ENCODE results near the gene FOXN1.
"Not testable (repeated sequence)": the region's sequence is repeated elsewhere in the genome, so short reads cannot be mapped to it uniquely, and the experiment has no call there.

Gene FOXN1, protein sequence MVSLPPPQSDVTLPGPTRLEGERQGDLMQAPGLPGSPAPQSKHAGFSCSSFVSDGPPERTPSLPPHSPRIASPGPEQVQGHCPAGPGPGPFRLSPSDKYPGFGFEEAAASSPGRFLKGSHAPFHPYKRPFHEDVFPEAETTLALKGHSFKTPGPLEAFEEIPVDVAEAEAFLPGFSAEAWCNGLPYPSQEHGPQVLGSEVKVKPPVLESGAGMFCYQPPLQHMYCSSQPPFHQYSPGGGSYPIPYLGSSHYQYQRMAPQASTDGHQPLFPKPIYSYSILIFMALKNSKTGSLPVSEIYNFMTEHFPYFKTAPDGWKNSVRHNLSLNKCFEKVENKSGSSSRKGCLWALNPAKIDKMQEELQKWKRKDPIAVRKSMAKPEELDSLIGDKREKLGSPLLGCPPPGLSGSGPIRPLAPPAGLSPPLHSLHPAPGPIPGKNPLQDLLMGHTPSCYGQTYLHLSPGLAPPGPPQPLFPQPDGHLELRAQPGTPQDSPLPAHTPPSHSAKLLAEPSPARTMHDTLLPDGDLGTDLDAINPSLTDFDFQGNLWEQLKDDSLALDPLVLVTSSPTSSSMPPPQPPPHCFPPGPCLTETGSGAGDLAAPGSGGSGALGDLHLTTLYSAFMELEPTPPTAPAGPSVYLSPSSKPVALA

GRCh38 chr17:28505986-28506665, at the start of gene FOXN1:
FOXN1 (plus strand) TSS chr17:28506348; CDS start chr17:28523970, 17,622 bp downstream.
- Mint-ChIP-seq H3K36me3 (no peaks in the 10 kb centered on the region), H3K4me1 (ENCODE audit: low read depth) (no peaks in the 10 kb centered on the region), H3K4me3 (no peak within 1 kb of the TSS), H3K27me3 (peaks cover 8% of the 10 kb centered on the region), H3K27ac (no peak within 1 kb of the TSS), H3K9me3 (ENCODE audit: low read depth) (no peaks in the 10 kb centered on the region)

- Mint-ChIP-seq H3K4me1 (ENCODE audit: low read depth) (no peaks in the 10 kb centered on the region), H3K9me3 (ENCODE audit: low read depth) (no peaks in the 10 kb centered on the region), H3K27me3 (no peaks in the 10 kb centered on the region), H3K36me3 (no peaks in the 10 kb centered on the region), H3K27ac (no peak overlapping the region), H3K4me3 (no peak overlapping the region)
Measured at GRCh38 chr17:28457890-28458289, 48.3 kb upstream of the FOXN1 start.

DNA sequence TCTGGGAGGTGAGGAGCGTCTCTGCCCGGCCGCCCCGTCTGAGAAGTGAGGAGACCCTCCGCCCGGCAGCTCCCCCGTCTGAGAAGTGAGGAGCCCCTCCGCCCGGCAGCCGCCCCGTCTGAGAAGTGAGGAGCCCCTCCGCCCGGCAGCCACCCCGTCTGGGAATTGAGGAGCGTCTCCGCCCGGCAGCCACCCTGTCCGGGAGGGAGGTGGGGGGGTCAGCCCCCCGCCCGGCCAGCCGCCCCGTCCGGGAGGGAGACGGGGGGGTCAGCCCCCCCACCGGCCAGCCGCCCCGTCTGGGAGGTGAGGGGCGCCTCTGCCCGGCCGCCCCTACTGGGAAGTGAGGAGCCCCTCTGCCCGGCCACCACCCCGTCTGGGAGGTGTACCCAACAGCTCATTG, 47.3 kb upstream of the FOXN1 start:
- H3K27ac Mint-ChIP-seq; H3K36me3 Mint-ChIP-seq; H3K4me3 Mint-ChIP-seq; H3K9me3 Mint-ChIP-seq (ENCODE audit: low read depth); H3K4me1 Mint-ChIP-seq (ENCODE audit: low read depth); H3K27me3 Mint-ChIP-seq: not testable (repeated sequence)

DNA sequence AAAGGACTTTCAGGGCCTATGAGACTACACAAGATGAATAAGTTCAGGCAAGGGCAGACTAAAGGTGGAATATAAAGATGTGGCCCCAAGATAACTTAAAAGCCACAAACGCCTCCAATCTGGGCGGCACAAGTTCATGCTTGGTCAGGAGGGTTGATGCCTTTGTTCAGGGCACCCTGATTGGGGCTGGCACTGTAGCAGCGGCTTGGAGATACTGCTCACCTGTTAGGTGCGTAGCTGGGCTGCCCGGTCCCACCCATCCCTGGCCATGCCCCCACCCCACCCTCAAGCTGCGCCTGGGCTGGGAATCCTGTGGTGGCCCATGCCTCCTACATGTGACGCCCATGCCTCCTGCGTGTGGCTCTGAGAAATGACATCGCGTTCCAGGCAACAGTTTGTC, 45.2 kb upstream of the FOXN1 start:
- no peaks in the 10 kb centered on the region for H3K36me3 Mint-ChIP-seq
- H3K27ac Mint-ChIP-seq = no peak overlapping the region
- no peaks in the 10 kb centered on the region for H3K9me3 Mint-ChIP-seq (ENCODE audit: low read depth)
- no peaks in the 10 kb centered on the region for H3K27me3 Mint-ChIP-seq
- H3K4me1 Mint-ChIP-seq (ENCODE audit: low read depth) = no peaks in the 10 kb centered on the region
- H3K4me3 Mint-ChIP-seq = no peak overlapping the region

DNA sequence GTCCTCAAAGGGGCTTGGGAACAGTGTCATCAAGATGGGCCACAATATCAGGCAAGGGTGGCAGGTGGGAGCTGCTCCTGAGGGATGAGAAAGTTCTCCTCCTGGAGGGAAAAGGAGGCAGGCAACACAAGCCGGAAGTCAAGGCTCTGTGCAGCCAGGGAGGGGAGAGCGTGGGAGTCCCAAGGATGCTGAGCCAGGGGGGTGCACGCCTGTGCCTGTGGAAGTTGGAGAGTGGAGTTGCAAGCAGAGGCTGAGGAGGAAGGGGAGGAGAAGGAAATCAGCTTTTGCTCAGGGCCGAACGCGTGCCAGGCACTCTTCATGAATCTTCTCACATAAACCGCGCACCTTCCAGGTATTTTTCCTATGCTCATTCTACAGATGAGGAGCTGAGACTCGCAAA, 40.1 kb upstream of the FOXN1 start:
- Mint-ChIP-seq H3K4me3 (no peak overlapping the region), H3K27me3 (no peaks in the 10 kb centered on the region), H3K9me3 (ENCODE audit: low read depth) (no peaks in the 10 kb centered on the region), H3K27ac (no peak overlapping the region), H3K4me1 (ENCODE audit: low read depth) (peaks cover 8% of the 10 kb centered on the region), H3K36me3 (no peaks in the 10 kb centered on the region)

DNA sequence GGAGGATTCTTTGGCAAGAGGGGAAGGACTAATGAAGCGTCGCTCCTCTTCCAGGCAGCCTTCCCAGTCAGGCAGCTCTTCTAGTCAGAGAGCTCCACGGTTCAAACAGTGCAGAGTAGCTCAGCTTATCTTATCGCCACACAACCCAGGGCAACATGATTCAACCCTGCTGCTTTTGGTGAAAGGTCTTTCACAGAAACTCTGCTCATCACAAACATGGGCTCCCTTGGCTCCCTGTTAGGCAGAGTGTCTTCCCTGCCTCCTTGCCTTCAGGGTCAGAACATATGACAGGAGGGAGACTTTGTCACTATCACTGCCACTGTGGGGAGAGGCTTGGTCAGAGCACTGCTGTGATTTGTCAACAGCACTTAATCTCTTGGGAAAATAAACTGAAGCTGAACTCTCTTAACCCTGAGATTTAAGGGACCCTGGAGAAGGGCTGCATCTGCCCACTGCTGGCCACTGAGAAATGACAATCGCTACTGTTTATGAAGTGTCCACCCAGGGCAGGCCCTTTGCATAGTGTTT, 39.6 kb upstream of the FOXN1 start:
- no peaks in the 10 kb centered on the region for H3K9me3 Mint-ChIP-seq (ENCODE audit: low read depth)
- no peak overlapping the region for H3K27ac Mint-ChIP-seq
- no peak overlapping the region for H3K4me3 Mint-ChIP-seq
- peaks cover 8% of the 10 kb centered on the region for H3K4me1 Mint-ChIP-seq (ENCODE audit: low read depth)
- no peaks in the 10 kb centered on the region for H3K36me3 Mint-ChIP-seq
- H3K27me3 Mint-ChIP-seq = no peaks in the 10 kb centered on the region

GRCh38 chr17:28467456-28468025, 38.6 kb upstream of the FOXN1 start:
- Mint-ChIP-seq H3K4me3 (no peak overlapping the region), H3K9me3 (ENCODE audit: low read depth) (no peaks in the 10 kb centered on the region), H3K36me3 (no peaks in the 10 kb centered on the region), H3K27me3 (no peaks in the 10 kb centered on the region), H3K4me1 (ENCODE audit: low read depth) (peaks cover 8% of the 10 kb centered on the region), H3K27ac (no peak overlapping the region)

DNA sequence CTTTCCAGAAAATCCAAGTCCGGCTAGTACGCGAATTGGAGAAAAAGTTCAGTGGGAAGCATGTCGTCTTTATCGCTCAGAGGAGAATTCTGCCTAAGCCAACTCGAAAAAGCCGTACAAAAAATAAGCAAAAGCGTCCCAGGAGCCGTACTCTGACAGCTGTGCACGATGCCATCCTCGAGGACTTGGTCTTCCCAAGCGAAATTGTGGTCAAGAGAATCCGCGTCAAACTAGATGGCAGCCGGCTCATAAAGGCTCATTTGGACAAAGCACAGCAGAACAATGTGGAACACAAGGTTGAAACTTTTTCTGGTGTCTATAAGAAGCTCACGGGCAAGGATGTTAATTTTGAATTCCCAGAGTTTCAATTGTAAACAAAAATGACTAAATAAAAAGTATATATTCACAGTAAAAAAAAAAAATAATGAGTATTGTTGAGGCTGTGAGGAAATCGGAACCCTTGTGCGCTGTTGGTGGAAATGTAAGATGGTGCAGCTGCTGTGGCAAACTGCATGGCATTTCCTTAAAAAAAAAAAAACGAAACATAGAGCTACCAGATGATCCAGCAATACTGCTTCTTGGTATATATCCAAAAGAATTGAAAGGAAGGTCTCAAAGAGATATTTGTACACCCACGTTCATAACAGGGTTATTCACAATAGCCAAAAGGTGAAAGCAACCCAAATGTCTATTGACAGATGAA, 38.0 kb upstream of the FOXN1 start:
- not testable (repeated sequence) for H3K4me3 Mint-ChIP-seq; H3K4me1 Mint-ChIP-seq (ENCODE audit: low read depth); H3K27me3 Mint-ChIP-seq; H3K9me3 Mint-ChIP-seq (ENCODE audit: low read depth); H3K36me3 Mint-ChIP-seq; H3K27ac Mint-ChIP-seq

- Mint-ChIP-seq H3K27ac (no peak overlapping the region), H3K36me3 (no peaks in the 10 kb centered on the region), H3K4me3 (no peak overlapping the region), H3K27me3 (no peaks in the 10 kb centered on the region), H3K4me1 (ENCODE audit: low read depth) (peaks cover 8% of the 10 kb centered on the region), H3K9me3 (ENCODE audit: low read depth) (no peaks in the 10 kb centered on the region)
Measured at GRCh38 chr17:28468781-28469180, 37.4 kb upstream of the FOXN1 start.

DNA sequence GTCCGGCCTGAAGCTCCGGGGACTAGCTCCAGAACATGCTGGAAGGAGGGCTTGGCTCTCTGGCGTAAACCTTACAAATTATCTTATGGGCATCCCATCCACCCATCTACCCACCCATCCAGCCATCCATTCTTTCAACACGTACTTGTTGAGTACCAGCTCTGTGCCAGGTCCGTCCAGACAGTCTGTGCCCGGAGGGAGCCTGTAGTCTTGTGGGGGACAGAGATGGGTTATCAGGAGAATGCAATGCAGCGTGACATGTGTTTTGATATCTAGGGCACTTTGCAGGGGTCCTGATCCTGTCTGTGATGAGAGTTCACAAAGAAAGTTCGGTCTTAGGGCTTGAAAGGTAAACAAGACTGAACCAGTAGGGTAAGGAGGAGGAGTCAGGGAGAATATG, 36.8 kb upstream of the FOXN1 start:
- Mint-ChIP-seq H3K9me3 (ENCODE audit: low read depth) (no peaks in the 10 kb centered on the region), H3K36me3 (no peaks in the 10 kb centered on the region), H3K27me3 (no peaks in the 10 kb centered on the region), H3K27ac (no peak overlapping the region), H3K4me1 (ENCODE audit: low read depth) (peaks cover 8% of the 10 kb centered on the region), H3K4me3 (no peak overlapping the region)

- no peak overlapping the region for H3K4me3 Mint-ChIP-seq
- no peak overlapping the region for H3K27ac Mint-ChIP-seq
- peaks cover 11% of the 10 kb centered on the region for H3K4me1 Mint-ChIP-seq (ENCODE audit: low read depth)
- H3K36me3 Mint-ChIP-seq = no peaks in the 10 kb centered on the region
- H3K9me3 Mint-ChIP-seq (ENCODE audit: low read depth) = no peaks in the 10 kb centered on the region
- no peaks in the 10 kb centered on the region for H3K27me3 Mint-ChIP-seq
Measured at GRCh38 chr17:28470266-28470913, 35.8 kb upstream of the FOXN1 start.

- no peaks in the 10 kb centered on the region for H3K36me3 Mint-ChIP-seq
- no peaks in the 10 kb centered on the region for H3K9me3 Mint-ChIP-seq (ENCODE audit: low read depth)
- peaks cover 16% of the 10 kb centered on the region for H3K4me1 Mint-ChIP-seq (ENCODE audit: low read depth)
- no peaks in the 10 kb centered on the region for H3K27me3 Mint-ChIP-seq
- H3K27ac Mint-ChIP-seq = no peak overlapping the region
- no peak overlapping the region for H3K4me3 Mint-ChIP-seq
Measured at GRCh38 chr17:28470914-28471366, 35.2 kb upstream of the FOXN1 start.

GRCh38 chr17:28471531-28472342, 34.4 kb upstream of the FOXN1 start:
- H3K4me3 Mint-ChIP-seq = no peak overlapping the region
- no peak overlapping the region for H3K27ac Mint-ChIP-seq
- H3K4me1 Mint-ChIP-seq (ENCODE audit: low read depth) = peaks cover 16% of the 10 kb centered on the region
- no peaks in the 10 kb centered on the region for H3K36me3 Mint-ChIP-seq
- no peaks in the 10 kb centered on the region for H3K27me3 Mint-ChIP-seq
- H3K9me3 Mint-ChIP-seq (ENCODE audit: low read depth) = no peaks in the 10 kb centered on the region

Data from activated naive CD8-positive, alpha-beta T cell (primary cell).